H1 (cell line): Measurements from ENCODE around the gene ACTN2. TPM values are rescaled to one million over a fixed set of nuclear protein-coding genes. Genes with fewer than 3 reads are reported as not detected.

Experiments used
- BACH1 ChIP-seq: IDR thresholded peaks from 2 replicates; pipeline ENCODE4 v1.6.1; 2012; ENCODE audit warnings: low read length, improper control_type of control experiment
- GTF2F1 ChIP-seq: IDR thresholded peaks from 2 replicates; pipeline ENCODE4 v1.6.1; 2012; ENCODE audit warnings: low read depth, low read length, improper control_type of control experiment, borderline replicate concordance
- polyA plus RNA-seq, 7 experiments: library from polyadenylated mRNA; depleted of rRNA in 3 of 7; stranded (reverse) in 5 of 7; unstranded in 2 of 7; fragments of >200 nt in 5 of 7; fragments of 200-250 nt in 2 of 7; gene quantifications; 1 replicate in 5 of 7; 2 replicates in 1 of 7; 4 replicates in 1 of 7; pipeline versions ENCODE4 v1.2.1 to v1.2.3, GENCODE V29; 2011 to 2013; ENCODE audit warnings: missing spikeins in 2 of 7, mixed read lengths in 2 of 7
- total RNA-seq: library from RNA; stranded (reverse); fragmentation: NEBNext Ultra II Directional; extraction: Animal tissue kit (Norgen Biotek cat#: 25700); gene quantifications from 2 replicates; pipeline ENCODE4 v1.2.1, GENCODE V29; 2021

ACTN2 gene
- total and polyA plus RNA-seq, 2 of the 8 experiments (the other 6 are each of a cell fraction or from before 2014, with no cell fraction given) = 1.9 to 4.1 TPM

DNA sequence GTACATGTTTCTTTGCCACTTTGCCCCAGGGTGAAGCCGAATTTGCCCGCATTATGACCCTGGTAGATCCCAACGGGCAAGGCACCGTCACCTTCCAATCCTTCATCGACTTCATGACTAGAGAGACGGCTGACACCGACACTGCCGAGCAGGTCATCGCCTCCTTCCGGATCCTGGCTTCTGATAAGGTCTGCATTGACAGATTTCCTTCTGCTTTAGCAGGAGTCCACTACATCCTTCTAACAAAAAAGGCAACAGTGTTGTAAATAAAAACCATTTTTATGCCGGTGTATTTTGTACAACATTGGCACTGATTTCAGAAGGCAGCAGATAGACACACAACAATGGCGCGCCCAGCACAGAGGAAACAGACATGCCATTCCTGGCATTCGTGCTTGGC, 74.7 kb downstream of the ACTN2 start (continued):
- TF ChIP-seq BACH1 (no peak), GTF2F1 (no peak)
